ENCODE data around the gene PDLIM5. TPM values are rescaled to one million over a fixed set of nuclear protein-coding genes. Genes with fewer than 3 reads are reported as not detected.
A peak's percentile ranks its signal among the peaks of the same experiment; 100 is the strongest.

Gene PDLIM5
- total RNA-seq, 2 donors from 2014 or later = 115 to 228 TPM

DNA sequence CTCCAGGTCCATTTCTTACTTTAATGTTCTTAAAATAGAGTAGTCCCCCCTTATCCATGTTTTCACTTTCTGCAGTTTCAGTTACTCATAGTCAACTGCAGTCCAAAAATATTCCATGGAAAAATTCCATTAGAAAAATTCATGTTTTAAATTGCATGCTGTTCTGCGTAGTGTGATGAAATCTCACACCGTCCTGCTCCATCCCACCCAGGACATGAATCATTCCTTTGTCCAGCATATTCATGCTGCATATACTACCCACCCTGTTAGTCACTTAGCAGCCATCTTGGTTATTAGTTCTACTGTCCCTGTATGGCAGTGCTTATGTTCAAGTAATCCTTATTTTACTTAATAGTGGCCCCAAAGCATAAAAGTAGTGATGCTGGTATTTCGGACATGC, 5.4 kb upstream of the PDLIM5 start:
- WGBS = 87% methylated on average over 3 of the region's 3 CpGs
- TF ChIP-seq POLR2A (IDR thresholded peaks at IDR 0.05) = no peak
- TF ChIP-seq, protein P1, sequence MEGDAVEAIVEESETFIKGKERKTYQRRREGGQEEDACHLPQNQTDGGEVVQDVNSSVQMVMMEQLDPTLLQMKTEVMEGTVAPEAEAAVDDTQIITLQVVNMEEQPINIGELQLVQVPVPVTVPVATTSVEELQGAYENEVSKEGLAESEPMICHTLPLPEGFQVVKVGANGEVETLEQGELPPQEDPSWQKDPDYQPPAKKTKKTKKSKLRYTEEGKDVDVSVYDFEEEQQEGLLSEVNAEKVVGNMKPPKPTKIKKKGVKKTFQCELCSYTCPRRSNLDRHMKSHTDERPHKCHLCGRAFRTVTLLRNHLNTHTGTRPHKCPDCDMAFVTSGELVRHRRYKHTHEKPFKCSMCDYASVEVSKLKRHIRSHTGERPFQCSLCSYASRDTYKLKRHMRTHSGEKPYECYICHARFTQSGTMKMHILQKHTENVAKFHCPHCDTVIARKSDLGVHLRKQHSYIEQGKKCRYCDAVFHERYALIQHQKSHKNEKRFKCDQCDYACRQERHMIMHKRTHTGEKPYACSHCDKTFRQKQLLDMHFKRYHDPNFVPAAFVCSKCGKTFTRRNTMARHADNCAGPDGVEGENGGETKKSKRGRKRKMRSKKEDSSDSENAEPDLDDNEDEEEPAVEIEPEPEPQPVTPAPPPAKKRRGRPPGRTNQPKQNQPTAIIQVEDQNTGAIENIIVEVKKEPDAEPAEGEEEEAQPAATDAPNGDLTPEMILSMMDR (IDR thresholded peaks at IDR 0.05) = no peak
- TF ChIP-seq POLR2AphosphoS5 (IDR thresholded peaks at IDR 0.05) = no peak
- Histone ChIP-seq H3K27me3 (replicated peaks; ENCODE audit: insufficient read depth) (no peaks in the 10 kb centered on the region), H3K9me3 (no peaks in the 10 kb centered on the region), H3K36me3 (no peaks in the 10 kb centered on the region), H3K4me3 (no peak overlapping the region), H3K4me1 (replicated peaks) (no peaks in the 10 kb centered on the region), H3K27ac (no peak overlapping the region)
- intact Hi-C loops (cut with DNase I) = no loop called here
- DNase-seq (ENCODE audit: low spot score) = no peak

DNA sequence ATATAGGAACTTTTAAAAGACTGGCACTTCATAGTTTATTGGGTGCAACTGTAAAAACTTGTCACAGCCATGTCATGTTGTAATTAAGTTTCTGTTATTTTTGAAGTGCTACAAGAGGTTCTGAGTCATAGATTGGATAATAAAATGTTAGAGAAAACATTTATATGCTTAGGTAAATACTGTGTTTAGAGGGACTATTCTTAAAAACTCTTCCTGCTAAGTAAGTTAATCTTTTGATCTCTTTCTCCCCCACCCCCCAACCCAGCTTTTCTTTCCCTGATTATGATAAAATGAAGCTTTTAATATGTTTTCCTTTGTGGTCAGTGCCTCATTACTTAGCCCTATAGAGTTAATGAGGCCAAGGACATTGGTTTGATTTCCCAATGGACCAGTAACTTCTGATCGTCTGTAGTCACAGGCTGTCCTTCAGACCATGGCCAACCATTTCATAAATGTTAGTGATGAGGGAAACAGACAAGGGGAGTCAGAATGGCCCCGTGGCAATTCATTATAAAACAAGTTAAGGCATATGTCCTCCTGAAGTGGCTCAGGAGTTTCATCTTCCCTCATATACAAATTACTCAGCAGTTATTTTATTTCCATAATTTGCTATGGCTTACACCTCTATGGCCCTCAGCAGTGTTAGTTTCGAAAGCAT, 3.9 kb upstream of the PDLIM5 start:
- H3K9me3 ChIP-seq = no peaks in the 10 kb centered on the region
- H3K4me3 ChIP-seq = no peak overlapping the region
- intact Hi-C loops (cut with DNase I) = no loop called here
- TF ChIP-seq, protein P1 (IDR thresholded peaks at IDR 0.05) = no peak
- TF ChIP-seq POLR2A (IDR thresholded peaks at IDR 0.05) (no peak), POLR2AphosphoS5 (IDR thresholded peaks at IDR 0.05) (no peak)
- H3K36me3 ChIP-seq = no peaks in the 10 kb centered on the region
- H3K4me1 ChIP-seq (replicated peaks) = no peaks in the 10 kb centered on the region
- no peak for DNase-seq (ENCODE audit: low spot score)
- H3K27me3 ChIP-seq (replicated peaks; ENCODE audit: insufficient read depth) = no peaks in the 10 kb centered on the region
- H3K27ac ChIP-seq = no peak overlapping the region
- WGBS = 54% methylated on average over 3 of the region's 3 CpGs

DNA sequence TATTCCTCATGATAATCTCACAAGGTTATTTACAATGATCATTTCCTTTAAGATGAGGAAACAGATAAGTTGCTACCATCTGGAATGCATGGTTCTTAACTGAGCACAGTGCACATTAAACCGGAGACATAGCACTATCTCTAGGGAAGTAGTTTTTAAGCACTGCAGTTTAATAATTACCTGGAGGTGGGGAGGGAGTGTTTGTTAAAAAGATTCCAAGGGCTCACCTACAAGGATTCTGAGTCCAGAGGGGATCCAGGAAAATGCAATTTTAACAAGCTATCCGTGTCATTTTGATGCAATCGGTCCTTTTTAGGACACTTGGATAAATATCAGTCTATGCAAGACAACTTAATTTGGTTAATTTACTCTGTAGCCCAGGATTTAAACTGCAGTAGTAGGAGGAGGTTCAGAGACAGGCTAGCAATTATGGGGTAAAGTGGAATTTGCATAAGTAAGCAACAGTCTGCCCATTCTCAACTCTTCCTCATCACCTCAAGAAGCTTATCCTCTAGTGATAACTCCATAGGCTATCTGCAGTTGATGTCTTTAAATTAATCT, 2.8 kb upstream of the PDLIM5 start:
- Histone ChIP-seq H3K27ac (no peak overlapping the region), H3K27me3 (replicated peaks; ENCODE audit: insufficient read depth) (no peaks in the 10 kb centered on the region), H3K9me3 (no peaks in the 10 kb centered on the region), H3K4me1 (replicated peaks) (no peaks in the 10 kb centered on the region), H3K4me3 (no peak overlapping the region), H3K36me3 (no peaks in the 10 kb centered on the region)
- 69% methylated on average over 3 of the region's 3 CpGs for WGBS
- TF ChIP-seq POLR2AphosphoS5 (IDR thresholded peaks at IDR 0.05) (no peak), POLR2A (IDR thresholded peaks at IDR 0.05) (no peak)
- TF ChIP-seq, protein P1 (IDR thresholded peaks at IDR 0.05) = no peak
- DNase-seq (ENCODE audit: low spot score) = no peak
- intact Hi-C loops (cut with DNase I) = no loop called here

DNA sequence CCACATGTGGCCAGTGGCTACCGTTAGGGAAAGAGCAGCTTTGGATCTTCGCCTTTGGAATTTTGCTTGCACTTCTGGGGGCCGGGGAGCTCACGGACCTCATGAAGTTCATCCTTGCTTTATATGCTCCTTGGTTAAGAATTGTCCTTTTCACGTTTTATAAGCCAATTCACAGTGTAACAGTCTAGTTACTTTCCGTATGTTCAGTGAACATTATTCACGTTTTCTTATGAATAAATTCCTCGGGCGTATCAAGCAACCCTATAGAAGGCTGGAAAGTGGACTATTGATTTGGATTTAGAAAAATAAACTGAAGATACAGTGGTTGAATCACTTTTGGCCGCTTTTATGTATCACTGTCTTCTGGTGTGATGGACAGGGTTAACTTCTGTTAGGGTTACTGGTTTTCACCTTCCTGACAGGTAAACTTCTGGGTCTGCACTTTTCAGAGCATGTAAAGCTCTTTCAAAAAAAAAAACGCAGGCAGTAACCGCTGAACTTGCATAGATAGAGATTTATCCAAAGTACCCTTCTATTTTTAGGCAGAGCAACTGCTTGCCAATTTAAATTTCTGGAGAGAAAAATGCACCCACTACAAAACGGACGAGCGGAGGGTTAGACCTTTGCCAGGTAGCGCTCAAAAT, 569 bp upstream of the PDLIM5 start:
- Histone ChIP-seq H3K36me3 (no peaks in the 10 kb centered on the region), H3K27me3 (replicated peaks; ENCODE audit: insufficient read depth) (no peaks in the 10 kb centered on the region), H3K9me3 (no peaks in the 10 kb centered on the region), H3K4me3 (peak overlapping the region; percentile 97), H3K27ac (peak overlapping the region; percentile 96 to 97), H3K4me1 (replicated peaks) (no peaks in the 10 kb centered on the region)
- 8% methylated on average over 16 of the region's 16 CpGs for WGBS
- intact Hi-C loops (cut with DNase I) = loop anchor here (2.0 to 5.0 kb wide), 3 partner anchors 40 to 146 kb away; no protein-coding TSS in a partner anchor
- no peak for DNase-seq (ENCODE audit: low spot score)
- TF ChIP-seq POLR2AphosphoS5 (IDR thresholded peaks at IDR 0.05) (no peak), POLR2A (IDR thresholded peaks at IDR 0.05) (no peak)
- TF ChIP-seq, protein P1 (IDR thresholded peaks at IDR 0.05) = no peak

Measured in prostate gland (tissue), 2 donors.